Measurements from ENCODE around the gene RPL23.

The RPL23 gene

DNA sequence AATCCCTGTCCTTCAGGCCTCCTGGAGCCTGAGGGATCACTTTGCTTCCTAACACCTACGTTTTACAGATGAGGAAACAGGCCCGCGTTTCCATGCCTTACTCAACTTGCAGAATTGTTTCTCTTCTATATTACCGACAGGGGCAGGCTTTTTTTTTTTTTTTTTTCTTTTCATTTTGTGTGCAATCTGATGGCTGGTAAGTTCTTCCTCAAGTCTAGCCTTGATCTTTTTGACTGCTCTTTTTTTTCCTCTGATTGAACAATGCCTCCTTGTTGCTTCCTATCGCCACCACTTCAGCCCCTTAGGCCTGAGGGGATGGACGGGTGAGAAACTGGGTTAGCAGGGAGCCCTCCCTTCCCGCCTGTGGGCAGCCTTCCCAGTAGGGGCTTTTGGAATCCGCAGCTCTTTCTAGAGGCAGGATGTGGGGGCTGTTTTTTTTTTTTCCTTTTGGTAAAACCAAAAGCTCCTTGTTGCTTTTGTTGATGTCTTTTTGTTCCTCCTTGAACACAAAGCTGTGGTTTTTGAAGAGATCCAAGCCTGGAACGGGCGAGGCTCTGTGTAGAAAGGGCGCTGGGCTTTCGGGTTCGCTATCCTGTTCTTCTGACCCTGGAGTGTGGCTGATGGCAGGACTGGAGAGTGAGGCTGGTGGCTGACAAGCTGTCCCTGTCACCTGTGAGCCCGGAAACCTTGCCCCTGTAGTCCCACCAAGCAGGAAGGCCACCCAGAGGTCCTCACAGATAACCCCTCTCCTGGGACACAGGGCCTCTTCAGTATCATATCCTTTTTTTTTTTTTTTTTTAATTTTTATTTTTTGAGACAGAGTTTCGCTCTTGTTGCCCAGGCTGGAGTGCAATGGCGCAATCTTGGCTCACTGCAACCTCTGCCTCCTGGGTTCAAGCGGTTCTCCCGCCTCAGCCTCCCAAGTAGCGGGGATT, 30.3 kb upstream of the RPL23 start:
- no peak for DNase-seq (ENCODE audit: low read depth)

DNA sequence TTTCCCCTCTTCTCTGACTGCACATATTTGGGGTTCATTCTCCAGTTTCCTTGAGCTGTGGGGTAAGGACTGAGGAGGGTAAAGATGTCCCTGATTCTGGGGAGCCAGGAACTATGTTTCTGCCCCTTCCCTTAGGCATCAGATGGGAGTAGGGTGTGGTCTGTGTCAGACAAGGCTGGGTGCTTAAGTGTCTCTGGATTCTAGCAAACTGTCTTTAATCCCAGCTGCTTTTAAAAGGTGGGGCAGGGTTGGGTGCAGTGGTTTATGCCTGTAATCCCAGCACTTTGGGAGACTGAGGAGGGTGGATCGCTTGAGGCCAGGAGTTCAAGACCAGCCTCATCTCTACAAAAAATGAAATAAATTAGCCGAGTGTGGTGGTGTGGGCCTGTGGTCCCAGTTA, 29.3 kb upstream of the RPL23 start:
- DNase-seq (ENCODE audit: low read depth), result no peak

DNA sequence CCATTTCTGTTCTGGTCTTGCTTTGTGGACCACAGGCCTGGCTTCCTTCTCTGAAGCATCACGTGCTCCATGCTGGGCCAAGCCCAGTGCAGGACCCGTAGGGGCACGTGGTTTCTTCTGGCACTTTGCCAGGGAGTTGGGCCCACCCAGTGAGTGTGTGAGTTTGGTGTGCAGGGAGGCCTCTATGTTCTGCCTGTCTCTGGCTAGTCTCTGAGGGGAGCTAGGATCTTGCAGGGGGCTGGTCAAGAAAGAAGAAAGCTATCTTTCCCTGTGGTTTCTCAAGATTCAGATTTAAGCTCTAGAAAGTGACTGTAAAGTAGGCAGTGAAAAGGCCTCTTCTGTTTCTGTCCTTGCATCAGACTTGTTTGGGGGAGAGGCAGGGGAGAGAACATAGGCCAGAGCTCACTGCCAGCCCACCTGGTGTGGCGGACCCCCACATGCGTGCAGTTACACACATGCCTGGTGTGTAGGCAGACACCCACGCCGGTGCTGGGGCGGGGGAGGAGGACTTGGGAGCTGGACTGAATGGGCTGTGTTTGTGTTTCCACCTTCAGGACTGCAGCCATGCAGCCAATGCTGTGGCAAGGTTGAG, 28.2 kb upstream of the RPL23 start:
- DNase-seq (ENCODE audit: low read depth), result no peak

DNA sequence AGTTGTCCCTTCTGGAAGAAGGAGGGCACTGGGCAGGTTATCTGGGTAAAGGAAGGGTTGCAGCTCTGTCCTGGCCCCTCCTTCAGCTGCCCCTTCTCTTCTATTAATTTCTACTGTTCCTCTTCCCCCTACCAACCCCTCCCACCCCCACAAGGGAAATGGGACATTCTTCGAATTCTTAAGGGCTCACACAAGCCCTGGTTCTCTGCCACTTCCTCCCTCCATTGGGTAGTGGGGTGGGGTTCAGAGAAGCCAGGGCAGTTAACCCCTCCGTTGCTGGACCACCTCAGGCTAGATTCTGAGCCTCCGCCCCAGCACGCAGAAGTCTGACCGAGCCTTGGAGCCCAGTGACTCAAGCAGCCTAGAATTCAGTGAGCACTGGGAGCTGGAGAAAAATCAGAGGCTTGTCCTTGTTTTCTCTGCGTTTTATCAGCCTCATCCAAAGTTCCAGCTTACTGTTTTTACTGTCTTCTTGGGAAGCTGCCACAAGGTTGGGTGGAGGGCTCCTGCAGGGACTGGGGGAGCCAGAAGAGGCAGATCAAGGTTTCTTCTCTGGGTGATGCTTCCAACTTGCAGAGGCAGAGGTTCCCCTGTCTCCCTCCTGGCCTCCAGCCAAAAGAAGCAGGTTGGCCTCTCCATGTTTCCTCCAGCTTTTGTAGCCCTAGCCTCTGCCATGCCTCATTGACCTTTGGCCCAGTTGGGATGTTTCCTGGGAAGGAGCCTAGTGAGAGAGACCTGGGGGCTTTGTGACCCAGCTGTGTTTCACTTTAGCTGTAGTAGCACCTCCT, 26.6 kb upstream of the RPL23 start:
- no peak for DNase-seq (ENCODE audit: low read depth)

DNA sequence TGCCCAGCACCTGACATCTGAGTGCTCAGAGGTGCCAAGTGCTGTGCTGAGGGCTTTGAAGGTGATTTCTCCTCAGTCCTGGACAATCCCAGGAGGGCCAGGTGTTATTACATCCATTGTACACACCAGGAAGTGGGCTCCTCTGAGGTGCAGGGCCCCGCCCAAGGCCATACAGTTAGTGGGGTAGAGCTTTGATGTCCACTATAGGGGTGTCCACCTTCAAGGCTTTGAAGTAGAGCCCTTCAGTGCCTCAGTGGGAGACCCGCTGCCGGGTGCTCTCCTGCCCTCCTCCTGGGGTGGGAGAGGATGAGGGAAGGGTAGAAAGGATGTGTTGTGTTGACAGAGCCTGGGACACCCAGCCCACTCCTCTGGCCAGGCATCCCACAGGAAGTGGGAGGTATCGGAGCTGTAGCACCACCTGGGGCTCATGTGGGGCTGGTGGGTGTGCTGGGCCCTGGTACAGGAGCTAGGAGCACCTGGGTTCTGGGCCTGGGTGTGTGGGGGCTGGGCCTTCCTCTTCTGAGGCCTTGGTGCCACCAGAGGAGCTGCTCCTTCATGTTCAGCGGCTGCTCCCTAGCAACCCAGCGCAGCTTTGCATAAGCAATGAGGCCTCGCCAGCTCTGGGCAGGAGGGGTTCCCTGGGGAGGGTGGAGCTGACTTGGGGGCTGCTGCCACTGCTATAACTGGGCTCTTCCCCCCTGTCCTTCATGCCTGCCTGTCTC, 23.8 kb upstream of the RPL23 start:
- no peak for DNase-seq (ENCODE audit: low read depth)

DNA sequence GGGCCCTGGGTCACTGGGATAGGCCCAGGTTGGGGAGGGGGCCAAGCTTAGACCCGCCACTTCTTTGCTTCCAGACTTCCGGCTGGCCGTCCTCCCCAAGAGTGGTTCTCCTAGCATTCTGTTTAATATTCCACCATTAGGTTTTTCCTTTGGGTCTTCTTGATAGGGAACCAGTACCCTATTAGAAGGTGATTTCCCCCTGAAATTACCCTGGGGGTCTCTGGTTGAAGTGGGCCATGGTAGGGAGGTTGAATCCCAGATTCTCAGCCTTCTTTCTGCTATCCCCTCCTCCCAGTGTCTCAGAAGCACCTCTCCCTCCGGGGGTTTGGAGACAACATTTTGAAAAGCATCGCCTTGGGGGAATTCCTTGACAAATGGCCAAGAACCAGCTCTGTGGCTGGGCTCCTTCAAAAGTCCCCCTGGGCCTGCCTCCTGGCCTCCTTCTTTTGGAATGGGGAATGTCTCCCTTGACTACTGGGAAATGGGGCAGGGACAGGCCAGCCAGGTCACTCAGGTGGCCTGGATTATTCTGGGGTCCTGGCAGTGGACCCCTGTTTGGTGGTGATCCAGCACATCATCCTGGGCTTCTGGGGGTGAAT, 22.1 kb upstream of the RPL23 start:
- no peak for DNase-seq (ENCODE audit: low read depth)

DNA sequence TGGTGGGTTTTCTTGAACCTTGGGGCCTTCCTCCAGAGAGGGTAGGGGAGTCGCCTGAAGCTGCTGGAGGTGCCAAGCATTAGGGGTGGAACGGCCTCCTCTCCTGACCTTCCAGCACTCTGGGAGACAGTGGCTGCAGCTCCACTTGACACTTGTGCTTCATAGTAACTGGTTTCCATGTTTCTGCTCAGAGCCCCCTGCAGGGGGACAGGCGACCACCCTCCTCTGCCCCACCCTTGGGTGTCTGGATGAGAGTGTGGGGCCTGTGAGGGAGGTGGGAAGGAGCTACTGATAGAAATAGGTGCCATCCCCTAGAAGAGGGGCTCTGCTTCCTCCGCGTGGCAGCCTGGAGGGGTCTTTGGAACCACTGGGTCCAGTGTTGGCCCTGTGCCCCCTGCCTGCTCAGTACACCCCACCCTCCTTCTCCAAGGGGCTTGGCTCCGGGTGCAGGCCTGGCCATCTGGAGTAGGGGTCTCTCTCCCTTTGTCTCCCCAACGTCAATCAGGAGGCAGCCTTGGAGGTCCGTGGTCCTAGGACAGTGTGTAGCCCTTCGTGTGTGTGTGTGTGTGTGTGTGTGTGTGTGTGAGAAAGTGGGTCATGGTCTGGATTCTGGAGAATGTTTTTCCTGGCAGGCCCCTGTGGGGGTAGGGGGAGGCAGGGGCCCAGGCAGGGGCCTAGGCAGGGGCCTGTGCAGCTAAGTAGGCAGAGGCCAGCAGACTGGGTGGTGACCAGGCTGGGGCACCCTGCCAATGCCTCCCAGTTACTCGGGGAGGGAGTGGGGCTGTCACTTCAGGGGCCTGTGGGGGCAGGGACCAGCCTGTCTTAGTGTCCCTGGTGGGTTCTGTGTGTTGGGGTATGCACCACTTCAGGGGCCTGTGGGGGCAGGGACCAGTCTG, 21.2 kb upstream of the RPL23 start:
- DNase-seq (ENCODE audit: low read depth), result no peak

DNA sequence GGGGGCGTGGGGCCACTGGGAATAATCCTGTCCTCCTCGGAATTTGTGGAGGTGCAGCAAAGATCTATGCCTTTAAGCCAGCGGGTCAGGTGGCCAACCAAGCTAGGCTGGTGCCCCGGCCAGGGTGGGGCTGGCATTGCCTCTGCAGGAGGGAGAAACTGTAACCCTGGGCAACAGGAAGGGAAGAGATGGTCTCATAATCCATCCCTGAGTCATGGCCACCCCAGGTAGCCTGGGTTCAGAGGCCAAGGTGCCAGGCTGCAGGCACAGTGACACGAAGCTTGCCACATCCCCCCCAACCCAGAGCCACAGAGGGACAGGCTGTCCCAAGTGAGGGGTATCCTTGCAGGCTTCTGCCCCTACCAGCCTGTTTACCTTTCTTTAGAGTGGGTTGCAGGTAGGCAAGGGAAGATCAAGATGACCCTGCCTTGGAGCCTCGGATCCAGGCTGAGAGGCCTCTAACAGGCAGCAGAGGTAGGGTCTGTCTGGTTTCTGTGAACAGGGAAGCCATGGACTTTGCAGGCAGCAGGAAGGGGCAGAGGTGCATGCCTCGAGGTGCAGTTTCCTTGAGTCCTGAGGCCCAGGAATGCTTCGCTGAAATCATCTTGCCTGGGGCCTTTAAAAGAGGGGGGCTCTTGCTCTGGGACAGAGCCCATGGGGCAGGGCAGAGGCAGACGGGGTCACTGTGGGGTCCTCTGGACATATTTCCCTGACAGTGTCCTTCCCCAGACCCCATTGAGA, 20.3 kb upstream of the RPL23 start:
- no peak for DNase-seq (ENCODE audit: low read depth)

DNA sequence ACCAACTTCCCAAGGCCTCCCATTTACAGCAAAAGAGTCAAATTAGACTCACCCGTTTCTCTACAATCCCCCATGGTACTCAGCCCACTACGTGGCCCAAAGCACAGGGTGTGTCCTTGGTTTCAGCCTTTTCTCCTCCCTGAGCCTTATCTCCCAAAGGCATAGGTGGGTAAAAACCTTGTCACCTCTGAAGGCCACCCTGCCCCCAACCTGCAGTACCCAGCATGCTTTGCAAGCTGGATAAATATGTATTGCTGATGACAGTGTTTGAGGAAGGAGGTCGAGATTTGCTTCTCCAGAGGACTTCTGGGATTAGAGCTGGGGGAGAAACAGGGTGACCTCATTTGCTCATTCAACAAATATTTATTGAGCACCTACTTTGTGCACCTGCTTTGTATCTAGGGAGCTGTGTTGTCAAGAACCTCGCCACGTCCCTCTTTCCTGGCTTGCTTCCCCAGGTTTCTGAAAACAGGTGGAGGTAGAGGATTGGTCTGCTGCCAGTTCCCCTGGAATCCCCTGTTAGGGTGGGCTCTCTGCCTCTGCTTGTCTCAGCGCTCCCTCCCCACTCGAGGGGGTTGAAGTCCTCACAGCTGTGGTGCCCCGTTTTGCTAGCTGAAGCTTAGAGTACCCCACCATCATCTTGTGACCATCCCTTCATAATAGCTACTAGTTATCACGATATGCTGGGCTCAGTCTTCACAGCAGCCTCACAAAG, 19.3 kb upstream of the RPL23 start:
- DNase-seq (ENCODE audit: low read depth), result no peak

DNA sequence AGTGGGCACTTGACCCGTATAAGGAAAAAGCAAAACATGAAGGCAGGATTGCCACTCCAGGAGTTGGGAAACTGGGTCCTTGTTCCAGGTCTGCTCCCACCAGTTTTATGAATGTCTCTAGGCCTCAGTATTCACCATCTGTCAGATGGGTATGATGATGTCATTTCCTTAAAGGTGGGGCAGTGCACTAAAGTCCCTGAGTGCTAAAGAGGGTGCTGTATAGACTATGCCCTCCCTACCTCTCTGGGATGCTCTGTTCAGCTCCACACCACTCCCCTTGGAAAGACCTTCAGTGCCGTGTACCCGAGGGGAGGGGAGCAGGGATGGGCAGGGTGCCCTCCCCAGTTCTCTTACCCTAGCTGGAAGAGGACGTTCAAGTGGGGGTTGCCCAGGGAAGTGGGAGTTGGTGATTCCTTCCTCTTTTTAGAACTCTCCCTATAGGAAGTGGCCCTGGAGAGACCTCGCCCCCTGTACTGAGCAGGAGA, 18.5 kb upstream of the RPL23 start:
- no peak for DNase-seq (ENCODE audit: low read depth)

DNA sequence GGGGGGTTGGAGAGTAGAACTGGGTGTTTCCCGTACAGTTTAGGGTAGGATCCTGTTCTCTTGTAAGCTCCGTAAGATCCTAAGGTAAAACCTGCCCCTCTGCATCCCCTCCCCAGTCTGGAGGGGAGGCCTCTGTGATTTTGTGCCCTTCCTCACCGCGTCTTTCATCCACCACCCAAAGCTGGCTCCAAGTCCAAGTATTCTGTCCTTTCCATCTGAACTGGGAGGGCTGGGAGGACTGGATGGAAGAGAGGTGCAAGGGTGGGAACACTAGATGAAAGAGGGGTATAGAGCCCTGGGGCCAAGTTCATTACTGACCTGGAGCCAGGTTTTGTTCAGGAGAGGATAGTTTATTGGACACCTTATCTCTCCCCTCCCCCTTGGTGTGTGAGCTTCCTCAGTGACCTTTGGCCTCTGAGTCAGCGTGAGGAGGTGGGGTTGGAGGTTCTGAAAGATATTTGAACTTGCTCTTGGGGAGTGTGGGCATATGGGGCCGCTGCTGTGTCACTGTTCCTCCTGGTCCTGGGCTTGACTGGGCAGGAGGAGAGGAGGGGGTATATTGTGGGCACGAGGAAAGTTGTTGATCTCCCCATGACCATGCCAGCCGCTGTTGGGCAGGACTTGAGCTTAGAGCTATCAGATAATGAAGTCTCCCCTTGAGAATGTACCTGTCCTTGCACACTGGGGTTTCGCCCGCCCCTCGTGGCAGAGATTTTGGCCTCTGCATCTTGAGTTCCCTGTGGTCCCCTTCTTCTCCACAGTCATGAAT, 17.9 kb upstream of the RPL23 start:
- DNase-seq (ENCODE audit: low read depth), result no peak

DNA sequence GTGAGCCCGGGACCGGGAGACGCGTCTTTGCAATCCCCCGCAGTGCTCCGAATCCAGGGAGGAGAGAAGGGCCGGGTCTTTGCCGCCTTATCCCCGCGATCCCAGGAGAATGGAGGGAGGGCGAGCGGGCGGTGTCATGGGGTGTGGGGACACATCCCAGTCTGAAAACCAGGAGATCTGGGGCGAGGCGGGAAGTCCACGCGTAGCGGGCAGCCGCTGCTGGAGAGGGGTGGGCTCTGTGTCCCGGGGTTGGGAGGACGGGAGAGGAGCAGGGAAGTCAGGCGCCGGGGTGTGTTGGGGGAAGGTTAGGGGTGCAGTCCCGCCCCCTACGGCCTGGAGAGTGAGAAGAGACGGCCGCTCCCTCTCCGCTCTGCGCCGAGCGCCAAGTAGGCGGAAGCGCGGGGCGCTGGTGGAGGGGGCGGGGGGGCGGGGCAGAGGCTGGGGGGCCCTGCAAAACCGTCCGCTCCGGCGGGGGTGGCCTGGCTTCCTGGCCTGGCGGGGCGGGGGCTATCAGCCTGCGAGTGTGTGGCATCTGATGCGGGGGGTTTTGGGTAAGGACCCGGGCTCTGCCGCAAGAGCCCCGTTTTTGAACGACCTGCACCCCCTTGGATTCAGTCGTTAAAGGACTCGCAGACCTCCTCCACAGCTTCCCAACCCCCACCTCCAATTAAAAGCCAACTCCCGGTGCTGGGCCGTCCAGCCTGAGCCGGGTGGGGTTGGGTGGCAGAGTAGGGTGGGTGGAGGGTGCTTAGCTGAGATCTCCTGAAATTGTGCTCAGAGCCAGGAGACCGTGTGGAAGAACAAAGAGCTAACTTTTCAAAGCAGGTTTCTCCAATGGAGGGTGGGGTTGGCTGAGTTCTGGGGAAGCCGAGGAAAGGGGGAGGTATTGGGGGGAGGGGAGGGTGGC, 17.0 kb upstream of the RPL23 start:
- no peak for DNase-seq (ENCODE audit: low read depth)

DNA sequence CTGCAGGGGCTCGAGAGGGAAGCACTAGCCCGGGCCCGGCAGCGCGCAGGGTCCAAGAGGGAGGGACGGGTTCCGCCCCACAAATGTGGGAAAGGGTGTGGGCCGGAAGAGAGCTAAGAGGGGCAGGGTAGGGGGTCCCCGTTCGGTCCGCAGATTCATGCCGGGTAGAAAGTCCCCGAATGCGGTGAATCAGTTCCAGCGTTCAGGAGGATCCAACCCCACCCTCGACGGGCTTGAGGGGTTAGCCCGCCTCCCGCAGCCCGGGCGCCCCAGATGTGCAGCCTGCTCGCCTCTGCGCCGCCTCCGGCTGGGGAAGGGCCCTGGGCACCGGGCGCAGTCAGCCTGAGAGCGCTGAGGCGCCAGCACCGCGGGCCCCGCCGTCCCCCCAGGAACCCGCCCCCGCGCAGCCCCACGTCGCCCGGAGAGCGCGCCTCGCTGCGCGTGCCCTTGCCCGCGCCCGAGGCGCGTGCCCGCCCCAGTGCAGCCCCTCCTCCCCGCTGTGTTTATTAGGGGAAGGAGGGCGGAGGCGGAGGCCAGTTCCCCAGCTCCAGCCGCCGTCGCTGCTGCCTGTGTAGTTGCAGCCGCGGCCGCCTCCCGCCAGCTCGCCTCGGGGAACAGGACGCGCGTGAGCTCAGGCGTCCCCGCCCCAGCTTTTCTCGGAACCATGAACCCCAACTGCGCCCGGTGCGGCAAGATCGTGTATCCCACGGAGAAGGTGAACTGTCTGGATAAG, 16.2 kb upstream of the RPL23 start, which contains the start of gene LASP1:
TSS of gene LASP1 (plus strand) at position 533 of the 733 bp plus-strand sequence. CDS start at position 665, 132 bp downstream.
- DNase-seq (ENCODE audit: low read depth), result no peak

DNA sequence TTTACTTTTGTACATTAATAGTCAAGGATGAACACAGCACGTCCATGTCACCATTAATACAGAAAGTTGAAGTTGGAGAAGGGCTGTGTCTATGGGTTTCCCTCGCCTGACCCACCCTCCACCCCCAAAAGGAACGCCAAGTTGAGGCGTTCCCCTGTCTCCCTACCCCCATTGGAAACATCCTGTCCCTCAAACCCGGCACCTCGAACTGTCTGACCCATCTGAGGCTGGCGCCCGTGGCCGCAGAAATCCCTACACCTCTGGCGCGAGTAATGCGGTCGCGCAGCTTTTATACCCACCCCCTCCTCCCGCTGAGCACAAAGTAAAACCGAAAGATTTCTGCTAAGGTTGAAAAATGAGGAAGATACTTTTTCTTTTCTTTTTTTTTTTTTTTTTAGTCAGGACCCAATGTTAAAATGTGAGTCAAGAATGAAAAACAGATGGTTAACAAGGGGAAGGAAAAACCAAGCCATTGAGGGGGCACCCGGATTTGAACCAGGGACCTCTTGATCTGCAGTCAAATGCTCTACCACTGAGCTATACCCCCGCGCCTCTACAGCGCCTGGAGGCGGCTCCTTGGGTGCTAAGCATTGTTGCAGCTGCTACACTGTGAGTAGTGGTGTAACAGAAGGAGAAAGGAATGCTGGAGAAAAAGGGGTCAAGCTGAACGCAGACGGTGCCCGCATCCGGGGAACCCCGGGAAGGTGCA, 15.4 kb upstream of the RPL23 start:
- DNase-seq (ENCODE audit: low read depth), result no peak

DNA sequence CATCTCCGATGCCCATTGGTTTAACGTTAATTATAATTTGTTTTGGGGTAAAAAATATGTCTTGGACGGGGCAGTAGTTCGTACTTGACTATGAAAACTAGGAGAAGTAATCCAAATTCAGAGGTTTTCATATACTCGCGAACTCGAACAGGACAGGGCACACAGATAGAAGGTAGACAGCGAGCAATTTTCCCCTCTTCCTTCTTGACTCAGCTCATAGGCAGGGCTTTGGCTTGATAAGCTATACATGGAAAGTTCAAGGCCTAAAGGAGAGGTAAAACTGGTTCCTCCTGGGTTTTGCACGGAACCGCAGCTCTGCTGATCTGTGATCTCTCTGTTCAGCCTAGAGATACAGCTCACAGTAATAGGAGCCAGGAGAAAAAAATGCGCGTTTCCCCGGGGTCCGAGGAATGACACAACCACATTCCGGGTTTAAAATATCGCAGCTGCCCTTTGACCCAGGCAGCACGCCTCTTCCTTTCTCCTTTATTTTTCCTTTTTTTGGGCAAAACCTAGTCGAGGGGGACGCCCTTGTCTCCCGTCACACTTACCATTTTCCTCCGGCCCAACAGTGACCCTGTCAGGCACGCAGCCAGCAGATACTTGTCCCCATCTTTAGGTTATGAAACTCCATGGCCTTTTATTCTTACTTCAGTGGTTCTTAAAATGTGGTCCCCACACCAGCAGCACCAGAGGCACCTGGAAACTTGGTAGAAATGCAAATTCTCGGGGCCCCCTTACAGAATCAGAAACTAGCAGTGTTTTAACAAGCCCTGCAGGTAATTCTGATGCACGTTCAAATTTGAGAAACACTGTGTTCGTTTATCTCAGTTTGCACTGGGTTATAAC, 14.7 kb upstream of the RPL23 start:
- DNase-seq (ENCODE audit: low read depth), result no peak
